Spleen (tissue), 7 donors: Measurements from ENCODE around the gene AMER1.

Experiments used
- CTCF ChIP-seq, 11 experiments: fragments of 200-600 bp in 7 of 11; fragments of 450-650 bp in 4 of 11; sonication (generic) in 4 of 11; IDR thresholded peaks in 8 of 11; conservative IDR thresholded peaks in 3 of 11; 1 replicate in 7 of 11; 2 replicates in 4 of 11; pipeline versions ENCODE4 v1.4.0 to v1.8.0; 2016 to 2021; ENCODE audit warnings: antibody characterized with exemption in 11 of 11, inconsistent platforms in 4 of 11, mild to moderate bottlenecking in 1 of 11
- POLR2AphosphoS5 ChIP-seq, 3 donors: sonication (generic); formaldehyde crosslinking; IDR thresholded peaks; one replicate each; pipeline ENCODE4 v1.5.1; 2017; ENCODE audit warnings: antibody characterized with exemption in 3 of 3
- donor health status: DM: no; HTN: no; CAD: no; lungs with moderate emphysema.
- donor health status: DM: no; HTN: no; CAD: no.
- donor health status: DM: no; HTN: no; CAD: no.

GRCh38 chrX:64150775-64151174, 54.7 kb downstream of the AMER1 start:
- TF ChIP-seq CTCF (IDR thresholded peaks at IDR 0.05 in 8 of 11, conservative IDR thresholded peaks at IDR 0.05 in 3 of 11) (no peak), POLR2AphosphoS5 (IDR thresholded peaks at IDR 0.05) (no peak)
